NCI-H69 (cell line): ENCODE measurements around the gene CMTM8.
"Not testable (repeated sequence)": the region's sequence is repeated elsewhere in the genome, so short reads cannot be mapped to it uniquely, and the experiment has no call there.

Source experiments
- DNase-seq: peaks from one replicate; lab custom pipeline; 2025; lab: John Stamatoyannopoulos, UW

The CMTM8 gene

GRCh38 chr3:32381922-32382321, 143.4 kb downstream of the CMTM8 start:
- DNase-seq: no peak

- no peak for DNase-seq
These were observed 144.7 kb downstream of the CMTM8 start for GRCh38 chr3:32383136-32383711.

- no peak for DNase-seq
These were observed 146.5 kb downstream of the CMTM8 start for GRCh38 chr3:32384938-32385337.

DNA sequence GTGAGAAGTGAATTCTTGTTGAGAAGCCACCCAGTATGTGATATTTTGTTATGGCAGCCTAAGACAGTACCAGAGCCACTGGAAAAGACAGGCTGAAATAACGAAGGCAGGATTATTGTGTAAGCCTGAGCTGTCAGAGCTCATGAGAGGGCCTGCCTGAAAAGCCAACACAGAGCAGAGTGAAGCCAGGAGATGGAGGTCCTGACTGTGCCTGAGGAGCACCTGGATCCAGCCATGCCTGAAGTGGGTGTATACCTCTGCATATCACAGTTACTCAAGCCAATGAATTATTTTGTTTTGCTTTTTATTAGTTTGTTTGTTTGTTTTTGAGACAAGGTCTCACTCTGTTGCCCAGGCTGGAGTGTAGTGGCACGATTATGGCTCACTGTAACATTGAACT, 149.0 kb downstream of the CMTM8 start:
- DNase-seq: no peak

DNA sequence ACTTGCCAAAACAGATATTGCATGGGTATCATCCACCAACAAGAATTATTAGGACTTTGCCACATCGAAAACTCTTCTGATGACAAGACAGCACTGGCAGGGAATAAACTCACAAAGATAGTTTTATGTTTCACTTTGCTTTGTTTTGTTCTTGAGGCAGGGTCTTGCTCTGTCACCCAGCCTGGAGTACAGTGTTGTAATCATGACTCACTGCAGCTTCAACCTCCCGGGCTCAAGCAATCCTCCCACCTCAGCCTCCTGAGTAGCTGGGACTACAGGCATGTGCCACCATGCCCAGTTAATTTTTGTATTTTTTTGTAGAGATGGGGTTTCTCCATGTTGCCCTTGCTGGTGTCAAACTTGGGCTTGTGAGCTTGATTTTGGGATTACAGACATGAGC, 151.1 kb downstream of the CMTM8 start:
- not testable (repeated sequence) for DNase-seq

- DNase-seq: peak; percentile 44
These were observed 153.4 kb downstream of the CMTM8 start, which contains the start of gene CMTM7 for GRCh38 chr3:32391643-32392535. Gene CMTM7 (plus strand): TSS chr3:32391853. CDS start chr3:32391907, 54 bp downstream.

DNA sequence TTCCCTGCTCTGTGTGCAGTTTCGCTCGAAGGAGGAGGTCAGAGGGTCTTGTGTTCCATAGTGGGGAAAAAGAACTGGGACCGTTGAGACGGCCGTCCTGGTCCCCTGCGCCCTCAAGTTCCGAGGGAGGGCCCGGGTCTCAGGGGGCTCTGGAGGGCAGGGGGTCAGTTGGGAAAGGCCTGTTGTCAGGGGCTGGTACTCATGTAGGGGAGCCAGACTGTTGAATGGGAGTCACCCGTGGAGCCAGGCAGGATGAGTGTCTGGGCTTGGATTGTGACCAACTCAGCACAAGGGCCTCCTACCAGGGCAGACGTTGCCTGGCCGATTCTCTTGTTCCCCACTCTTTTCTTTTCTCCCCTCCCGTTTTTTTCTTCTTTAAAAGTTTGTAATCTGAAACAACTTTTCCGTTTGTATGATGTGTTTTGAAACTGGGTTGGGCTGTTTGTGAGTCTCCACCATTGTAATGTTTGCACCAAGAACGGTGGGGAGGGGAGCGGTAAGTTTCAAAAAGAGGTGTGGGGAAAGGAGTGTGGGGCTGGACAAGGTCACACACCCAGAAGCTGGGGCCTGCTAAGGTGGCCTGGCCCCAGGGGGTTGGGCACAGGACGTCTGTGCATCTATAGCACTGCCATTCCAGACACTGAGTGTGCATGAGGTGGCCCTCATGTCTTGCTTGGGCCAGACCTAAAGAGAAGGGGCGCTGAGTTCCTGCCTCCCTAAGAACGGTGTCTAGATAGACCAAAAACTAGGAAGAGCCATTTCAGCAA, 154.2 kb downstream of the CMTM8 start:
- DNase-seq: no peak

DNA sequence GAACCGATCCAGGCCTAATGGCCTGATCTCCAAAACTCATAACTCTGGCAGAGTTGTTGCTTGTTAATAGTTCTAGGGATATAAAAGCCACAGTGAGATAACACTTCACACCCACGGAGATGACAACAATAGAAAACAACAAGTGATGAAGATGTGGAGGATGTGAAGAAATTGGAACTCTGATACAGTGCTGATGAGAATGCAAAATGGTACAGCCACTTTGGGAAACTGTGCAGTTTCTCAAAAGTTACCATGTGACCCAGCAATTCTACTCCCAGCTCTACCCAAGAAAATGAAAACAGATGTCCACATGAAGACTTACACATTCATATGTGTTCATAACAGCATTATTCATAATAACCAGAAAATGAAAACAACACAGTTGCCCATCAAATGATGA, 157.0 kb downstream of the CMTM8 start:
- no peak for DNase-seq

DNA sequence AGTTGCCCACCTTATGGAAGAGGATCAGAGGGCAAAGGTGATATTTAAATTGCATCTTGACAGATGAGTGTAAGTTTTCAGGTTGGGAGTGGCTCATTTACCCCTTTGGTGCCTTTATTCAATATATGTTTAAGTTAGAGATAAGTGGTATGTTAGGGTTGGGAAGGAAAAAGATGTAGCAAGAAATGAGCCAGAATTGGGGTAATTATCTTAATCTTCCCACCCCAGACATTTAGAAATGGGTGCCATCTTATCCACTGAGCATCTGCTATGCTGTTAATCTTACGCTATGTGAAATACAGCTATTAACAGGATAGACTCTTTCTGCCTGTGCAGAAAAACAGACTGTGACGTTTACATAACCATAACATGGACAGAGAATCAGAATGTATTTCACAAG, 159.5 kb downstream of the CMTM8 start:
- peak; percentile 31 for DNase-seq

DNA sequence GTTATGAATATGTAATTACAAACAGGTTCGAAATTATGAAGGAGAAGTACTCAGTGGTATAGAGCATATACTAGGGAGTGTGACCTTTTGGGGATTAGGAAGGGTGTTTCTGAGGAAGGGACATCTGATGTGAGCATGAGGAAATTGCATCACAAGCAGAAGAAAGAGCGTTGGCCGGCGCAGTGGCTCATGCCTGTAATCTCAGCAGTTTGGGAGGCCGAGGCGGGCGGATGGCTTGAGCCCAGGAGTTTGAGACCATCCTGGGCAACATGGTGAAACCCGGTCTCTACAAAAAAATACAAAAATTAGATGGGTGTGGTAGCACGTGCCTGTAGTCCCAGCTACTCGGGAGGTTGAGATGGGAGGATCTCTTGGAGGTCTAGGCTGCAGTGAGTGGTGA, 160.1 kb downstream of the CMTM8 start:
- DNase-seq: no peak

- DNase-seq: peak; percentile 45
These were observed 160.6 kb downstream of the CMTM8 start for GRCh38 chr3:32399030-32399620.

- no peak for DNase-seq
These were observed 162.6 kb downstream of the CMTM8 start for GRCh38 chr3:32401126-32401525.

DNA sequence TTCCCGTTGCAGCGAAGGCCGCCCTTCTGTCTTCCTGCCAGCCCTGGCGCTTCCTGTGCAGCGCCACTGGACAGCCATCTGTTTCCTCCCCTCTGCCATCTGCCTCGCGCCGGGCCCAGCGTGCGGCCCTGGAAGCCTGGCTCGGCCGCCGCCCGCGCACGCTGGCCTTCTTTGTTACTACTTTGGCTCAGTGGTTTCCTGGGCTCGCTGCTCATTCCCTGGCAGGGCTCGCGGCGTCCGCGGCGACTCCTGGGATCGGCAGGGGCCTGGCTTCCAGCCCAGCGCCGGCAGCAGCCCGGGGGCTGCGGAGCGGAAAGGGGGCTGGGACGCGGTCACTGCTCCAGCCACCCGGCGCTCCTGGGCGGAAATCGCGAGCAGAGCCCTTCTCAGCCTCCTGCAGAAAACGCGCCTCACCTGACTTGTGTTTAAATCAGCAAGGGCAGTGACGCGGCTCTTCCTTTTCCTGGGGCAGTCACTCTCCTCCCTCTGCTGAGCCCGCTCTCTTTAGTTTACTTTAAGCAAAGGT, 163.1 kb downstream of the CMTM8 start:
- peak; percentile 91 for DNase-seq

DNA sequence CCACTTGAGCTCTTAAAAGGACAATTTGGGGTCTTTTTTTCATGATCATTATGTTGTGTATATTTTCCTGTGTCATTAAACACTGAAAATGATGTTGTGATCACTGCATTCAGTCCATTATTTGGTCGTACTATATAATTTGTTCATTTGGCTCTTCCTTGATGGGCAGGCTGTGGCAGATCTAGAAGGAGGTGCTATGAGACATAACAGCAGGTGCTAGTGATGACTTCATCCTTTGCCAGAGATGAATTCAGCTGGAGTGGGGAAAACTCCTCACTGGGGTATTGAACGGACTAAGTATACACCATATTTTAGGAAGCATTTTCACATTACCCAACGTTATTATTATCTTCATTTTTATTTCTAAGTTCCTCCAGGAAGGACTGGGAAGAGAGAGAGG, 165.2 kb downstream of the CMTM8 start:
- peak; percentile 66 for DNase-seq

DNA sequence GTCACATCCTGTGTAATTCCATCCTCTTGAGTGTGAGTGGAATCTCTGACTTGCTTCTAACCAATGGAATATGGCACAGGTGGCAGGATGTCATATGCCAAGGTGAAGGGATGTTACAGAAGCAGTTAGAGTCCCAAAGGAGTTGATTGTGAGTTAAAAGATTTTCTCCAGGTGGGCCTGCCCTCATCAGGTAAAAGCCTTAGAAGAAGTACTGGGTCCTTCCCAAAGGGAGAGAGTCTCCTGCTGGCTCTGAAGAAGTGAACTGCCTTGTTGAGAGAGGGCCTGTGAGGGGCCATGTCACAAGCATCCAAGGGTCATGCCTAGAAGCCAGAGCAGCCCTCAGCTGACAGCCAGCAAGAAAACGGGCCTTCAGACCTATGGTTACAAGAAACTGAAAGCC, 166.2 kb downstream of the CMTM8 start:
- no peak for DNase-seq

DNA sequence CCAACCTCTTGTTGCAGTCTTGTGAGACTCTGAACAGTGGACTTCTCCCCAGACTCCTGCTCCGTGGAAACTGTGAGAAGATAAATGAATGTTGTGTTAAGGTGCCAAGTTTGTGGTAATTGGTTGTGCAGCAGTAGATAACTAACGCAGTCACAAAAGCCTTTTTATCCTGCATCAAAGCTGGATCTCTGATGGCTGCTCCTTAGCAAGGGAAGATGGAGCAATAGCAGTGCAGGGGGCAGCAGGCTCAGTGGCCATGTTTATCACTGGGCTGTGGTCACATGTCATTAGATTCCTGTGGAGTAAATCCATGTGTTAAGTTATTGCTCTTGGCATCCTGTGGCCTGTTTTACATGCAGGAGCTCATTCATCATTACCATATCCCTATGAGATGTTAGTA, 166.7 kb downstream of the CMTM8 start:
- no peak for DNase-seq

GRCh38 chr3:32405711-32406323, 167.3 kb downstream of the CMTM8 start:
- DNase-seq: no peak

- DNase-seq: peak; percentile 77
These were observed 168.3 kb downstream of the CMTM8 start for GRCh38 chr3:32406486-32407408.

DNA sequence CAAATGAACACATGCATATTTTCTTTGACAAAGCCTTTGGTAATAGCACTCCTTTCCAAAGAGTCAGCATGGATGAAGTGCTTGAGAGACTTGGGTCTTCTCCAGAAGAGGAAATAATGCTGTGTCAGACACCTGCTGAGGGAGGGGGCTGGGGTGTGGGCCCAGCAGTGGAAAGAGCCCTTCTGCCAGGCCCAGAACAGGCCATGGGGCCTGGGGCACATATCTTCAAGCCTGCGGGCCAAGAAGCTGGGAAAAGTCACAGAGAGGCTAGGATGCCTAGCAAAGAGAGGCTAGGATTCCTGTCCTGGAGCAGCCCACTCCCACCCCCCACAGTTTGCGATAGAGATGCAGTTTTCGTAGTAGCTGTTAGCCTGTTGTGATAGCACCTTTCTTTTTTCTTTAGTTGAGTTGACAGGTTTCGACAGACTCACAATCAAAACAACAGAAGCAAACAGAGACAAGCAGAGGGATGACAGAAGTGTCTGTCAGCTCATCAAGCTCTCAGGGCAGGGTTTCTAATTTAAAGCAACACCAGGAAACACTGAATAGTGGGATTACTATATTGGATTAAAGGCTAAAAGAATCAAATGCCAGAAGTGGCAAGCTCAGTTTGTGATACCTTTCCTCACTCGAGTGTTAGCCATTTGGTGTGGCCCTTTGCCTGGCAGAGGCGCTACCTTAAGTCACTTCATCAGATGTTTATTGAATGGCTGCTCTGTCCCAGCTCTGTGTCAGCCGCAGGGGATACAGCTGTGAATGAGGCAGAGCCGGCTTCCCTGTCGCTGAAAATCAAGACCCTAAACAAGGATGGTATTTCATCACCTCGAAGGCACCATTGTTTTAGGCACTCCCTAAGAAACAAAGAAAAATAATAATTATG, 172.1 kb downstream of the CMTM8 start:
- DNase-seq: no peak

- no peak for DNase-seq
These were observed 173.0 kb downstream of the CMTM8 start for GRCh38 chr3:32411442-32411841.
